COLO668 (cell line): Measurements from ENCODE around the gene NDUFA13.

Experiments
- DNase-seq: peaks from one replicate; lab custom pipeline; 2025; ENCODE audit not compliant: unreplicated experiment; lab: John Stamatoyannopoulos, UW

NDUFA13 gene

DNA sequence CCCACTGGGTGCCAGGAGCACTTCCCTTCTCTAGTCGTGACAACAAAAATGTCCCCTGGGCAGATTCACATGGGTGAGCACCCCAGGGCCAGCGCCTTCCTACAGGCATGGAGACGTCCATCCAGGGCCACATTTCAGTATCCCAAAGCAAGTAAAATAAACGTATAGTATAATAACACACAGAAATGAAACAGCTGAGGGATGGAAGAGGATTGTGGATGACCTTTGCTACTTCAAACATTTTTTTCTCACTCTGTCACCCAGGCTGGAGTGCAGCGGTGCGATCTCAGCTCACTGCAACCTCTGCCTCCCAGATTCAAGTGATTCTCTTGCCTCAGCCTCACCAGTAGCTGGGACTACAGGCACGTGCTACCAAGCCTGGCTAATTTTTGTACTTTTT, 50.3 kb downstream of the NDUFA13 start:
- DNase-seq: no peak

DNA sequence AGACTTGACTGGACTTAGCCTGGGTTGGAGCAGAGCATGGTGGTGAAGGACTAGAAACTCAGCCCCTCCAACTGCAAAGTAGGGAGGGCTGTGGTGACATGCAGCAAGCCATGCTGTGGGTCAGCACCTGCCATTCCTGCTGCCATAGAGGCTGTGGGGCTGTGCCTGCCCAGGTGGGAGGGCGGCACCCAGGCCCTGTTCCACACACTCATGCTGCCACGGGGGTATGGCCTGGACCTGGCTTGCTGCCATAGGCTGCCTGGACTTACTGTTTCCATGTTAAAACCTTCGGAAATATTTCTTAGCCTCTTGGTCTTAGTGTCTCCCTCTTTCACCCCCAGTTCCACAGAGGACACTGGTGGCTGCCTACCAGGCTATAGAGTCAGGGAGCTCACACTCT, 51.4 kb downstream of the NDUFA13 start:
- no peak for DNase-seq

DNA sequence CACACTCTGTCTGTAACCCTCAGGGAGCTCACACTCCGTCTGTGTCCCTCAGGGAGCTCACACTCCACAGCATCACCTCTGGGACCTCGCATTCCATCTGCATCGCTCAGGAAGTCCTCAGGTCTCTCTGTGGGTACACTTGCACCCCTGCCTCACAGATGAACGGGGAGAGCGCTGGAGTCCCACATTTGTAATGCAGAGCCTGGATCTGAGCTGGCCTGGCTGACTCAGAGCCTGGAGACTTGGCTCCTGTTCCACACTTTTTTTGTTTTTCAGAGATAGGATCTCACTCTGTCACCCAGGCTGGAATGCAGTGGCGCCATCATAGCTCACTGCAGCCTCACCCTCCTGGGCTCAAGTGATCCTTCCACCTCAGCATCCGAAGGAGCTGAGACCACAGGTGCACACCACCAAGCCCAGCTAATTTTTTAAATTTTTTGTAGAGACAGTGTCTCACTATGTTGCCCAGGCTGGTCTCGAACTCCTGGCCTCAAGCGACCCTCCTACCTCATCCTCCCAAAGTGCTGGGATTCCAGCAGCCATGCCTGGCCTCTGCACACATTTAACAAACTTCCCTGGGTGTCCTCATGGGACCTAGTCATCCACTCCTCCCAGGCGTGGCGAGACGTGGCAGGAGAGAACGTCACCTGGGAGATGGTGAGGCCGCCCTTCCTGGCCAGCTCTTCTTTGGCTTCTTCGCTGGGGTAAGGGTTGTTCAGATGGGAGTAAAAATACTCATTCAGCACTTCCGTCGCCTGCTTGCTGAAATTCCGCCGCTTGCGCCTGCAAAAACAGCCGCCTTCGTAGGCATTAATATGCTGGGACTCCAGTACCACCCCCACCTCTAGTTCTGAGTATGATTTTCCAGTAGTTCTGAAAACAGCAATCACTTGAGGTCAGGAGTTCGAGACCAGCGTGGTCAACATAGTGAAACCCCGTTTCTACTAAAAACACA, 53.1 kb downstream of the NDUFA13 start:
- DNase-seq: no peak

DNA sequence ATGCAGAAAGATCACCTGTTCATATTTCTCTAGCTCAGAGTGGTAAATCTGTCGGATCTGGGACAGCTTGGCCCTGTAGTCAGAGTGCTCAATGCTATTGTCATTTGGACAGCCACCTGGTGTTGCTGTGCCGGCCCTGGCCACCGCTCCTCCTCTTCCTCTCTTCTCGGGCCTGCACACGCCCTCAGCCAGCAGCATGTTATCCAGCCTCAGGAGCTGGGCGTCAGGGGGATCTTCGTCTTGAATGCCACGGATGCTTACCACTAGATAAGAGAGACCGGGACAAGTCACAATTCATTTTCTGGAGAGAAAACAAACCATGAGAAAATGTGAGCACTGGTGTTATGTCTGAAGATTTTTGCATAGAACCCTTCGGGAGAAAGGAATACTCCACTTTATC, 54.5 kb downstream of the NDUFA13 start:
- DNase-seq: no peak

DNA sequence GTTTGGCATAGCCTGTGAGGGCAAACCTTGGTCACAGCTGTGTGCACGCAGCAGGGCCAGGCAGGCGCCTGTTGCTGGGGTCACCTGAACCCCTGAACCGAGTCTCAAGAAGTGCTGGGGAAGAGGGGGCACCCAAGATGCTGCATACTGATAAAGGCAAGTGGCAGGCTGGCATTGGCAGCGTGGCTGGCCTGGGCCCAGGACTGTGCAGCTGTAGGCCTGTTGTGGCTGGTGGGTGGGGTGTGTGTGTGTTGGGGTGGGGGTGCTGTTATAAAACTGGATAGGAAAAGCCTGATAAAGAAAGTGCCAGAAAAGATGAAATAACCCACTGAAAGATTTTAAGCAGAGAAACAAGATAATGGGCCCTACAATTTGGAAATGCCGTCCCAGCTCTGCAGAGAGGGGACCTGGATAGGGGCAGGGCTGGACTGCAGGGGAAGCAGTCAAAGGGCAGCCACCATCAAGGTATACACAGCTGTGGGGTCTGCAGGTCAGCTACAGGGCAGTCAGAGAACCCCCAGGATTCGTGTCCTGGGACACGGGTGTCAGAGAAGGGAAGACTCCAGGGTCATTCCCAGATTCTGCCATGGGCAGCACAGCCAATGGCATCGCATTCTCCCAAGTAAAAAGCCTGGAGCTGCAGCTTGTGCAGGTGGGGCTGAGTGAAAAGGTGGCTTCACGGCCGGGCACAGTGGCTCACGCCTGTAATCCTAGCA, 55.2 kb downstream of the NDUFA13 start:
- DNase-seq: no peak

DNA sequence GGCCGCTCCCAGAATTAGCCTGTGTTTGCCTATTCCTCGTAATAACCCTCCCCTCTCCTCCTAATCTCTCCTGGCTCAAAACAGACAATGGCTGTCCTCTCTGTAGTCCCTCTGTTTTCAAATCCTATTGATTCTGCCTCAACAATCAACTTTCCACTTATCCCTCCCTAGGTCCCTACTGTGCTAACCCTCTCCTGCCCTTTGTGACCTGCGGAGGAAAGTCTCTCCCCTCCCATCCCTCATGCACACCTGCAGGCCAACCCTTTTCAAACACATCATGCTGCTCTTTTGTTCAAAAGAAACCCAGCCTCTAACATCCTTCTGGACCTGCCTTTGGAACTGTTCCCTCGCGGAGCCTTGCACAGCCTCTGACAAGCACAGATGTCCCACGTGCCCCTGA, 59.4 kb downstream of the NDUFA13 start:
- no peak for DNase-seq
